IMR-90 (cell line): ENCODE measurements around the gene PRKN. TPM values are rescaled to one million over a fixed set of nuclear protein-coding genes. Genes with fewer than 3 reads are reported as not detected.
"Not testable (repeated sequence)": the region's sequence is repeated elsewhere in the genome, so short reads cannot be mapped to it uniquely, and the experiment has no call there.

Experiments used
- ATAC-seq: fragments of 200-7000 bp; cut with Tn5 transposase; 2 replicates; pipeline ENCODE4 v1.9.1; 2020; ENCODE audit warnings: low read depth, mild to moderate bottlenecking, moderate library complexity
- BruUV-seq: library from RNA; stranded (reverse); fragments of 400-500 nt; replicated peaks from 2 replicates; lab custom pipeline; 2021; lab: Mats Ljungman, UMichigan
- CTCF ChIA-PET: fragments of 300-600 bp; formaldehyde crosslinking; extraction: SDS; loops from one replicate; lab custom pipeline; 2021; ENCODE audit warnings: antibody characterized with exemption; lab: Yijun Ruan, JAX
- POLR2A ChIA-PET: fragments of 300-600 bp; sonication (Branson Sonifier 250); formaldehyde crosslinking; loops from one replicate; lab custom pipeline; 2022; ENCODE audit warnings: antibody characterized with exemption; ENCODE audit not compliant: unreplicated experiment; lab: Charles Lee
- DNase-seq: peaks from one replicate; pipeline ENCODE4 v3.0.0; 2013
- H2AFZ ChIP-seq: replicated peaks from 2 replicates; pipeline ENCODE3; 2013; ENCODE audit warnings: low read length, mild to moderate bottlenecking; ENCODE audit not compliant: poor library complexity
- H2AK5ac ChIP-seq: 2 replicates; pipeline ENCODE4 v1.6.1; 2013; ENCODE audit warnings: low read depth, low read length, inconsistent platforms
- H2AK9ac ChIP-seq: replicated peaks from 2 replicates; pipeline ENCODE3; 2013; ENCODE audit warnings: mild to moderate bottlenecking, low read depth, low read length, moderate library complexity; ENCODE audit not compliant: poor library complexity
- H2BK120ac ChIP-seq: 2 replicates; pipeline ENCODE4 v1.6.1; 2013; ENCODE audit warnings: low read depth, low read length, inconsistent platforms
- H2BK15ac ChIP-seq: 3 replicates; pipeline ENCODE4 v1.6.1; 2013; ENCODE audit warnings: low read depth, low read length, inconsistent platforms
- H2BK20ac ChIP-seq: 2 replicates; pipeline ENCODE4 v1.6.1; 2013; ENCODE audit warnings: low read depth, mild to moderate bottlenecking, inconsistent platforms, low read length, moderate library complexity
- H2BK5ac ChIP-seq: 2 replicates; pipeline ENCODE4 v1.6.1; 2013; ENCODE audit warnings: mild to moderate bottlenecking, low read depth, low read length, inconsistent platforms; ENCODE audit not compliant: poor library complexity, severe bottlenecking
- H3K14ac ChIP-seq: replicated peaks from 2 replicates; pipeline ENCODE4 v1.6.1; 2013; ENCODE audit warnings: low read depth, low read length, inconsistent platforms
- H3K18ac ChIP-seq: 2 replicates; pipeline ENCODE4 v1.6.1; 2013; ENCODE audit warnings: low read depth, low read length, control low read depth
- H3K23ac ChIP-seq: 2 replicates; pipeline ENCODE4 v1.6.1; 2013; ENCODE audit warnings: low read depth, low read length, inconsistent platforms
- H3K27ac ChIP-seq: 2 replicates; pipeline ENCODE4 v1.5.1; 2013; ENCODE audit warnings: mild to moderate bottlenecking, control low read depth, low read length; ENCODE audit not compliant: insufficient read depth
- H3K27me3 ChIP-seq: 2 replicates; pipeline ENCODE4 v1.6.1; 2013; ENCODE audit warnings: low read length; ENCODE audit not compliant: control insufficient read depth, insufficient read depth
- H3K36me3 ChIP-seq: 2 replicates; pipeline ENCODE4 v1.6.1; 2013; ENCODE audit warnings: low read length, mixed read lengths; ENCODE audit not compliant: control insufficient read depth, insufficient read depth
- H3K4ac ChIP-seq: 2 replicates; pipeline ENCODE4 v1.6.1; 2013; ENCODE audit warnings: low read depth, low read length, inconsistent platforms
- H3K4me1 ChIP-seq: 2 replicates; pipeline ENCODE4 v1.6.1; 2013; ENCODE audit warnings: low read length, mixed read lengths; ENCODE audit not compliant: control insufficient read depth, insufficient read depth
- H3K4me2 ChIP-seq: 2 replicates; pipeline ENCODE4 v1.6.1; 2013; ENCODE audit warnings: low read depth, mild to moderate bottlenecking, control low read depth, low read length, moderate library complexity
- H3K4me3 ChIP-seq: 2 replicates; pipeline ENCODE4 v1.5.1; 2013; ENCODE audit warnings: low read depth, mild to moderate bottlenecking, control low read depth, low read length, moderate library complexity; ENCODE audit not compliant: insufficient read depth
- H3K56ac ChIP-seq: 2 replicates; pipeline ENCODE4 v1.6.1; 2013; ENCODE audit warnings: low read length, inconsistent platforms; ENCODE audit not compliant: insufficient read depth; ENCODE audit errors: extremely low read depth
- H3K79me1 ChIP-seq, 2 experiments: 2 replicates each; pipeline ENCODE4 v1.6.1; 2013; ENCODE audit warnings: low read length in 2 of 2, inconsistent platforms in 1 of 2, low read depth in 1 of 2
- H3K9ac ChIP-seq: 2 replicates; pipeline ENCODE4 v1.6.1; 2013; ENCODE audit warnings: low read depth, low read length, control low read depth
- H3K9me1 ChIP-seq: 2 replicates; pipeline ENCODE4 v1.6.1; 2013; ENCODE audit warnings: low read length, inconsistent platforms; ENCODE audit not compliant: insufficient read depth
- H3K9me3 ChIP-seq: 2 replicates; pipeline ENCODE4 v1.6.1; 2013; ENCODE audit warnings: low read length; ENCODE audit not compliant: control insufficient read depth, insufficient read depth
- H4K20me1 ChIP-seq: 2 replicates; pipeline ENCODE4 v1.6.1; 2013; ENCODE audit warnings: low read length, inconsistent platforms; ENCODE audit not compliant: insufficient read depth
- H4K5ac ChIP-seq: 2 replicates; pipeline ENCODE4 v1.6.1; 2013; ENCODE audit warnings: mild to moderate bottlenecking, low read depth, low read length, control low read depth
- H4K8ac ChIP-seq, 2 experiments: 2 replicates each; pipeline ENCODE4 v1.6.1; 2013; ENCODE audit warnings: low read depth in 2 of 2, low read length in 2 of 2, control low read depth in 1 of 2, inconsistent platforms in 1 of 2
- H4K91ac ChIP-seq: 2 replicates; pipeline ENCODE4 v1.6.1; 2013; ENCODE audit warnings: low read depth, low read length, inconsistent platforms; ENCODE audit not compliant: insufficient read depth
- WGBS, 2 experiments: methylation state at CpG; one replicate each; pipeline versions ENCODE4 v1.1.5 to v1.1.7; 2013; ENCODE audit warnings: missing lambda C conversion rate in 2 of 2; ENCODE audit not compliant: insufficient read length in 1 of 2; ENCODE audit errors: extremely low coverage in 2 of 2; 5-methylcytosine and 5-hydroxymethylcytosine counted together
- dilution Hi-C: fragments of 300-500 bp; cut with HindIII; formaldehyde crosslinking; loops from one replicate; pipeline ENCODE4 v1.14.3; 2018; ENCODE audit warnings: low sequenced_read_pairs; ENCODE audit not compliant: unreplicated experiment
- in situ Hi-C: fragments of 300-500 bp; cut with MboI; formaldehyde crosslinking; loops from 3 replicates; pipeline ENCODE4 v1.14.3; 2019; ENCODE audit warnings: low sequenced_read_pairs, inconsistent platforms, mixed read lengths
- intact Hi-C: fragments of 100-400 bp; cut with micrococcal nuclease; formaldehyde crosslinking; loops from 2 replicates; pipeline ENCODE4 v1.10.0; 2022
- polyA plus RNA-seq, 3 experiments: library from polyadenylated mRNA; depleted of rRNA; stranded (reverse); fragments of >200 nt; gene quantifications; 2 replicates each; pipeline ENCODE4 v1.2.3, GENCODE V29; 2012; ENCODE audit warnings: low replicate concordance in 1 of 3
- total RNA-seq: library from RNA; depleted of rRNA; stranded (reverse); fragments of >200 nt; gene quantifications from 2 replicates; pipeline ENCODE4 v1.2.3, GENCODE V29; 2012

PRKN gene
- total and polyA plus RNA-seq, 2 of the 4 experiments (the other 2 are of a cell fraction): 0.15 to 0.18 TPM

- intact Hi-C loops: not testable (repeated sequence)
Measured at GRCh38 chr6:161315246-161315917, 1412.2 kb downstream of the PRKN start.

GRCh38 chr6:161314541-161315245 is 1412.9 kb downstream of the PRKN start:
- H4K20me1 ChIP-seq, H3K27ac ChIP-seq, H3K79me1 ChIP-seq, H3K4ac ChIP-seq, dilution Hi-C loops, H2BK15ac ChIP-seq, H3K23ac ChIP-seq, BruUV-seq, H3K27me3 ChIP-seq, H3K18ac ChIP-seq, POLR2A ChIA-PET, H3K56ac ChIP-seq, H2BK5ac ChIP-seq, H2AFZ ChIP-seq, H3K4me2 ChIP-seq, intact Hi-C loops, H2BK120ac ChIP-seq, H3K4me3 ChIP-seq, H2BK20ac ChIP-seq, H3K9me1 ChIP-seq, H2AK5ac ChIP-seq, H3K9ac ChIP-seq, ATAC-seq, H4K5ac ChIP-seq, H2AK9ac ChIP-seq, H4K8ac ChIP-seq, H4K91ac ChIP-seq, in situ Hi-C loops, H3K4me1 ChIP-seq, DNase-seq, H3K9me3 ChIP-seq, H3K14ac ChIP-seq, CTCF ChIA-PET, H3K36me3 ChIP-seq: not testable (repeated sequence)
- WGBS, 2 experiments: 80% methylated on average over 1 of the region's 20 CpGs; no CpG with 5 or more reads in 1 of the 2 experiments

More at GRCh38 chr6:161315246-161315917, 1412.2 kb downstream of the PRKN start:
- POLR2A ChIA-PET, H3K4ac ChIP-seq, H2AK5ac ChIP-seq, H4K5ac ChIP-seq, H3K56ac ChIP-seq, H4K20me1 ChIP-seq, H2AK9ac ChIP-seq, dilution Hi-C loops, CTCF ChIA-PET, ATAC-seq, H4K91ac ChIP-seq, H3K4me1 ChIP-seq, H2BK120ac ChIP-seq, H4K8ac ChIP-seq, H3K4me3 ChIP-seq, H3K9me3 ChIP-seq, H2BK20ac ChIP-seq, H3K9ac ChIP-seq, BruUV-seq, H2AFZ ChIP-seq, in situ Hi-C loops, H3K36me3 ChIP-seq, H3K27me3 ChIP-seq, H3K4me2 ChIP-seq, H2BK5ac ChIP-seq, H3K27ac ChIP-seq, H3K23ac ChIP-seq, H3K79me1 ChIP-seq, H3K18ac ChIP-seq, H2BK15ac ChIP-seq, DNase-seq, H3K9me1 ChIP-seq, H3K14ac ChIP-seq: not testable (repeated sequence)
- WGBS, 2 experiments: 85 to 100% methylated on average over 1 to 7 of the region's 15 CpGs
